OCI-LY3 (cell line): ENCODE data around the gene PHYHD1.

Source experiments
- CTCF ChIP-seq: fragments of 200-600, 300-600 bp; sonication (generic); IDR thresholded peaks from 2 replicates; pipeline ENCODE4 v1.5.1; 2014; ENCODE audit warnings: antibody characterized with exemption, low read length, low read depth
- EZH2phosphoT487 ChIP-seq: fragments of 200-600 bp; shearing (Covaris generic); IDR thresholded peaks from 2 replicates; pipeline ENCODE4 v1.6.1; 2018; ENCODE audit warnings: antibody characterized with exemption, mixed run types, low read depth

- no peak for TF ChIP-seq CTCF
- no peak for TF ChIP-seq EZH2phosphoT487
These were observed 6.6 kb upstream of the PHYHD1 start for GRCh38 chr9:128913995-128914772.
